Endodermal cell (in vitro differentiated cells): ENCODE data around the gene SLFN5. TPM values are rescaled to one million over a fixed set of nuclear protein-coding genes. Genes with fewer than 3 reads are reported as not detected.

Experiments used
- DNase-seq: peaks from one replicate; pipeline ENCODE4 v3.0.0-alpha.2; 2017
- H3K27ac ChIP-seq: 2 replicates; pipeline ENCODE4 v1.5.1; 2013; ENCODE audit warnings: mild to moderate bottlenecking, low read depth, low read length, moderate library complexity
- H3K27me3 ChIP-seq: 2 replicates; pipeline ENCODE4 v1.6.1; 2013; ENCODE audit warnings: mild to moderate bottlenecking, low read length, moderate library complexity; ENCODE audit not compliant: insufficient read depth, control insufficient read depth, poor library complexity, severe bottlenecking
- H3K36me3 ChIP-seq: 2 replicates; pipeline ENCODE4 v1.7.0; 2013; ENCODE audit warnings: mild to moderate bottlenecking, low read length, moderate library complexity; ENCODE audit not compliant: control insufficient read depth, insufficient read depth
- H3K4me1 ChIP-seq: one replicate; pipeline ENCODE4 v1.7.0; 2013; ENCODE audit warnings: low read length; ENCODE audit not compliant: control insufficient read depth, insufficient read depth
- H3K4me3 ChIP-seq: 2 replicates; pipeline ENCODE4 v1.5.1; 2013; ENCODE audit warnings: mild to moderate bottlenecking, low read length, moderate library complexity
- H3K9ac ChIP-seq: 2 replicates; pipeline ENCODE4 v1.6.1; 2013; ENCODE audit warnings: mild to moderate bottlenecking, low read length, moderate library complexity; ENCODE audit not compliant: poor library complexity, severe bottlenecking; ENCODE audit errors: extremely low read depth
- H3K9me3 ChIP-seq: 2 replicates; pipeline ENCODE4 v1.6.1; 2013; ENCODE audit warnings: mild to moderate bottlenecking, low read length, moderate library complexity; ENCODE audit not compliant: control insufficient read depth
- H3K27ac Mint-ChIP-seq: 2 replicates; pipeline ENCODE4 v1.8.0; 2020; ENCODE audit warnings: mixed read lengths
- H3K27me3 Mint-ChIP-seq: 2 replicates; pipeline ENCODE4 v1.8.0; 2021; ENCODE audit warnings: mild to moderate bottlenecking, mixed read lengths; ENCODE audit not compliant: insufficient read depth
- H3K36me3 Mint-ChIP-seq: 2 replicates; pipeline ENCODE4 v1.8.0; 2020; ENCODE audit warnings: low read depth, mixed read lengths
- H3K4me1 Mint-ChIP-seq: 2 replicates; pipeline ENCODE4 v1.8.0; 2020; ENCODE audit warnings: mixed read lengths
- H3K4me3 Mint-ChIP-seq: 2 replicates; pipeline ENCODE4 v1.8.0; 2020; ENCODE audit warnings: mild to moderate bottlenecking, moderate library complexity, mixed read lengths
- H3K9me3 Mint-ChIP-seq: 2 replicates; pipeline ENCODE4 v1.8.0; 2020; ENCODE audit warnings: mild to moderate bottlenecking, mixed read lengths
- CTCF ChIP-seq: fragments of 200-600 bp; sonication (generic); conservative IDR thresholded peaks from 2 replicates; pipeline ENCODE4 v1.5.0; 2021; ENCODE audit warnings: antibody characterized with exemption, mild to moderate bottlenecking
- WGBS, 2 experiments: methylation state at CpG; one replicate each; pipeline versions ENCODE4 v1.1.5 to v1.1.7; 2013; ENCODE audit warnings: missing lambda C conversion rate in 2 of 2, mixed read lengths in 1 of 2; ENCODE audit not compliant: insufficient coverage in 1 of 2, insufficient read length in 1 of 2; 5-methylcytosine and 5-hydroxymethylcytosine counted together
- total RNA-seq, 2 donors: library from RNA; stranded (reverse); fragmentation: NEBNext Ultra II Directional in 1 of 2; extraction: Animal tissue kit (Norgen Biotek cat#: 25700) in 1 of 2; gene quantifications; 2 replicates in 1 of 2; 3 replicates in 1 of 2; pipeline ENCODE4 v1.2.1, GENCODE V29; 2021

SLFN5 gene
- total RNA-seq, 2 donors from 2014 or later = 12.4 TPM

GRCh38 chr17:35293151-35293847, 50.4 kb downstream of the SLFN5 start:
- H3K27me3 Mint-ChIP-seq = peaks cover 23% of the 10 kb centered on the region
- no peak overlapping the region for H3K27ac Mint-ChIP-seq
- H3K4me3 ChIP-seq = no peak overlapping the region
- no peaks in the 10 kb centered on the region for H3K4me1 ChIP-seq
- H3K36me3 Mint-ChIP-seq = no peaks in the 10 kb centered on the region
- TF ChIP-seq CTCF = no peak
- DNase-seq = no peak
- H3K27me3 ChIP-seq = no peaks in the 10 kb centered on the region
- WGBS, 2 experiments = 79% methylated on average over 1 of the region's 1 CpG; no CpG with 5 or more reads in 1 of the 2 experiments
- no peak overlapping the region for H3K27ac ChIP-seq
- H3K9me3 ChIP-seq = peaks cover 25% of the 10 kb centered on the region
- H3K36me3 ChIP-seq = no peaks in the 10 kb centered on the region
- no peak overlapping the region for H3K4me3 Mint-ChIP-seq
- H3K9ac ChIP-seq = no peak overlapping the region
- peaks cover 4% of the 10 kb centered on the region for H3K4me1 Mint-ChIP-seq
- H3K9me3 Mint-ChIP-seq = peaks cover 32% of the 10 kb centered on the region

DNA sequence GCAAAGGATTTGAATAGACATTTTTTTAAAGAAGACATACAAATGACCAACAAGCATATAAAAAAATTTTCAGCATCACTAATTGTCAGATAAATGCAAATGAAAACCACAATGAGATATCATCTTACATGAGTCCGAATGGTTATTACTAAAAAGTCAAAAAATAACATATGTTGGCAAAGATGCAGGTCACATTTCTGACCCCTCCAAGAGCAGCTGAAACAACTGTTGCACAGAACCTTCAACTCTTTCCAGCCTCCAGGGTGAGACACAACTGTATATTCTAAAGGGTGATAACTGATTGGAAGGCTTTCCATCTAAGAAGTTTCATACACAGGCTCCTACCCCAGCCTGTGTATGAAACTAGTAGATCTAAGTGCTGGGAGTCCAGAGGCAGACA, 51.9 kb downstream of the SLFN5 start:
- H3K36me3 ChIP-seq = no peaks in the 10 kb centered on the region
- Mint-ChIP-seq H3K4me1 (peaks cover 4% of the 10 kb centered on the region), H3K36me3 (no peaks in the 10 kb centered on the region), H3K9me3 (peaks cover 47% of the 10 kb centered on the region), H3K27ac (no peak overlapping the region), H3K27me3 (peaks cover 17% of the 10 kb centered on the region), H3K4me3 (no peak overlapping the region)
- H3K27me3 ChIP-seq = no peaks in the 10 kb centered on the region
- DNase-seq = no peak
- no peak for TF ChIP-seq CTCF
- H3K4me1 ChIP-seq = no peaks in the 10 kb centered on the region
- H3K9me3 ChIP-seq = peaks cover 38% of the 10 kb centered on the region
- no peak overlapping the region for H3K27ac ChIP-seq
- H3K4me3 ChIP-seq = no peak overlapping the region
- 77 to 86% methylated on average over 1 of the region's 1 CpG for WGBS, 2 experiments
- no peak overlapping the region for H3K9ac ChIP-seq

- Mint-ChIP-seq H3K4me3 (no peak overlapping the region), H3K36me3 (peaks cover 2% of the 10 kb centered on the region), H3K27ac (no peak overlapping the region), H3K9me3 (peaks cover 55% of the 10 kb centered on the region), H3K27me3 (peaks cover 11% of the 10 kb centered on the region), H3K4me1 (peaks cover 4% of the 10 kb centered on the region)
- 78 to 83% methylated on average over 1 of the region's 1 CpG for WGBS, 2 experiments
- Histone ChIP-seq H3K27me3 (no peaks in the 10 kb centered on the region), H3K9ac (no peak overlapping the region), H3K9me3 (peaks cover 43% of the 10 kb centered on the region), H3K36me3 (no peaks in the 10 kb centered on the region), H3K4me3 (no peak overlapping the region), H3K27ac (no peak overlapping the region), H3K4me1 (no peaks in the 10 kb centered on the region)
- no peak for DNase-seq
- no peak for TF ChIP-seq CTCF
Measured at GRCh38 chr17:35295686-35296085, 52.8 kb downstream of the SLFN5 start.
